Stimulated activated CD8-positive, alpha-beta memory T cell treated with anti-CD3 and anti-CD28 coated beads, Interleukin-12 subunit alpha, Interleukin-12 subunit beta, amount 100 ng/mL, for 1 hour (primary cell): ENCODE data around the gene SSX2.
"Not testable (repeated sequence)": the region's sequence is repeated elsewhere in the genome, so short reads cannot be mapped to it uniquely, and the experiment has no call there.

Source experiments
- DNase-seq: peaks from one replicate; pipeline ENCODE4 v3.0.0-alpha.2; 2020; ENCODE audit warnings: low read depth

SSX2 gene

DNA sequence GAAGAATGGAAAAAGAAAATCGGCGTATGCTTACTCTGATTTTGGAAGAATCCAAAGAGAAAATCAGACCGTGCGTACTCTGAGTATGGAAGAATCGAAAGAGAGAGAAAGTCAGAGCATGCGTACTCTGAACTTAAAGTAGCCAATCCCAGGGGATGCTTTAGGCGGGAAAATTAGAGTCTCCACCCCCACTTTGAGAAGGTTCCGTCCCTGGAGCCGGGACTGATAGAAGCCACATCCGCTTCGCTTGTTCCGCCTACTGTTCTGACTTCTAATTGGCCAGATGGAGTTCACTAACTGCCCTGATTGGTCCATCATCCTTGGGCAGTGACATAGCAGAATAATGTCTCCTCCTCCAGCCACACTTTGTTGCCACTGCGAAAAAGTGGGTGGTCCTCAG is at the start of gene SSX2:
Gene SSX2 (minus strand): TSS at position 101 of the 400 bp plus-strand sequence. CDS start 1,429 bp downstream, outside the sequence.
- not testable (repeated sequence) for DNase-seq

DNA sequence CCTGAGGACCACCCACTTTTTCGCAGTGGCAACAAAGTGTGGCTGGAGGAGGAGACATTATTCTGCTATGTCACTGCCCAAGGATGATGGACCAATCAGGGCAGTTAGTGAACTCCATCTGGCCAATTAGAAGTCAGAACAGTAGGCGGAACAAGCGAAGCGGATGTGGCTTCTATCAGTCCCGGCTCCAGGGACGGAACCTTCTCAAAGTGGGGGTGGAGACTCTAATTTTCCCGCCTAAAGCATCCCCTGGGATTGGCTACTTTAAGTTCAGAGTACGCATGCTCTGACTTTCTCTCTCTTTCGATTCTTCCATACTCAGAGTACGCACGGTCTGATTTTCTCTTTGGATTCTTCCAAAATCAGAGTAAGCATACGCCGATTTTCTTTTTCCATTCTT is 44.0 kb upstream of the SSX2 start, which contains the start of gene SSX2B:
Gene SSX2B (plus strand): TSS at position 301 of the 400 bp plus-strand sequence. CDS start 1,429 bp downstream, outside the sequence.
- DNase-seq: not testable (repeated sequence)

GRCh38 chrX:52692034-52692433 is 14.9 kb downstream of the SSX2 start:
- not testable (repeated sequence) for DNase-seq

DNA sequence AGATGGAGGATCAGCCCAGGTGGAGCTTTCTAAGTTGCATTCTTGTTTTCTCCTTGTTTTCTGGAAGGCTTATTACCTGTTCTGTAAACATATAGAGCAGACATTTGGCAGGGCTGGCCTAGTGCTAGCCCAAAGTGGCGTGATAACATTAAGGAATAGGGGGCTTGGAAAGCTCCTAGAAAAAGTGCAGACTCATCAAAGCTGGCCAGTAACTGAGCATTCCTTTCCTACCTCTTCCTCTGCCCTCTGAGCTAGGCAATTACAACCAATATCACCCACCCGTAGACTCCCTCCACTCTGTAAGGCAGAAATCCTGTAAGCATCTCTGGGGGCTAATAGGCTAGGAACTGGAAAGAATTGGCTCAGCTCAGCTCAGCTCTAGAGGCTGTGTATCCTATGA is 44.8 kb downstream of the SSX2 start:
- DNase-seq: not testable (repeated sequence)

DNA sequence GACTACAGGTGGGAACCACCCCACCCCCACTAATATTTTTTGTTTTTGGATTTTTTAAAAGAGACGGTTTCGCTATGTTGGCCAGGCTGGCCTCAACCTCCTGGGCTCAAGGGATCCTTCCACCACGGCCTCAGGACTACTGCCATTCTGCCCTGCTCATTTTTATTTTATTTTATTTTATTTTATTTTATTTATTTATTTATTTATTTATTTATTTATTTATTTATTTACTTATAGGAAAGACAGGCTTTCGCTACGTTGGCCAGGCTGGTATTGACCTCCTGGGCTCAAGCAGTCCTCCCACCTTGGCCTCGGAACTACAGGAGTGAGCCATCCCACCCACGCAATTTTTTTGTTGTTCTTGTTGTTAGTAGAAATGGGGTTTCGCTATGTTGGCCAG is 51.5 kb downstream of the SSX2 start:
- not testable (repeated sequence) for DNase-seq

- DNase-seq: not testable (repeated sequence)
Measured at GRCh38 chrX:52654800-52655199, 52.2 kb downstream of the SSX2 start, which contains the start of gene SSX7. SSX7 (minus strand) TSS chrX:52654900; CDS start chrX:52653472, 1,428 bp downstream.

- not testable (repeated sequence) for DNase-seq
Measured at GRCh38 chrX:52650676-52651075, 56.3 kb downstream of the SSX2 start.

DNA sequence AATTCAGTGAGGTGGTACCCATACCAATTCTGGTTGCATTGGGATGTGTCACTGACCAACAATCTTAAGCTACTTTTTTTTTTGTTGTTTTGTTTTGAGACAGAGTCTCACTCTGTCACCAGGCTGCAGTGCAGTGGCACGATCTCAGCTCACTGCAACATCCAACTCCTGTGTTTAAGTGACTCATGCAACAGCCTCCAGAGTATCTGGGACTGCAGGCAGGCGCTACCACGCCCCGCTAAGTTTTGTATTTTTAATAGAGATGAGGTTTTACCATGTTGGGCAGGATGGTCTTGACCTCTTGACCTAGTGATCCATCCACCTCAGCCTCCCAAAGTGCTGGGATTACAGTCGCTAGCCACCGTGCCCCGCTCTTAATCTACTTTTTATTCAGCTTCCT is 58.0 kb downstream of the SSX2 start:
- not testable (repeated sequence) for DNase-seq
